H9 (cell line): Measurements from ENCODE around the gene UVSSA. TPM values are rescaled to one million over a fixed set of nuclear protein-coding genes. Genes with fewer than 3 reads are reported as not detected.

Source experiments
- DNase-seq: peaks from one replicate; pipeline ENCODE4 v3.0.0-alpha.2; 2017
- H2AFZ ChIP-seq: one replicate; pipeline ENCODE4 v1.6.1; 2013; ENCODE audit warnings: mild to moderate bottlenecking, low read length, control low read depth, moderate library complexity
- H2AK5ac ChIP-seq: 2 replicates; pipeline ENCODE4 v1.6.1; 2013; ENCODE audit warnings: low read length, control low read depth, mixed read lengths; ENCODE audit not compliant: insufficient read length
- H2BK120ac ChIP-seq: one replicate; pipeline ENCODE4 v1.6.1; 2013; ENCODE audit warnings: low read depth, mild to moderate bottlenecking, low read length, control low read depth, inconsistent platforms; ENCODE audit not compliant: poor library complexity, severe bottlenecking
- H2BK12ac ChIP-seq: 2 replicates; pipeline ENCODE4 v1.6.1; 2013; ENCODE audit warnings: low read length, control low read depth, mixed read lengths, low read depth; ENCODE audit not compliant: insufficient read length
- H2BK15ac ChIP-seq: 2 replicates; pipeline ENCODE4 v1.6.1; 2013; ENCODE audit warnings: low read depth, low read length, control low read depth
- H2BK20ac ChIP-seq: one replicate; pipeline ENCODE4 v1.6.1; 2013; ENCODE audit warnings: low read depth, mild to moderate bottlenecking, low read length, control low read depth, inconsistent platforms; ENCODE audit not compliant: poor library complexity, severe bottlenecking
- H2BK5ac ChIP-seq: 2 replicates; pipeline ENCODE4 v1.6.1; 2013; ENCODE audit warnings: low read length, control low read depth, mixed read lengths; ENCODE audit not compliant: insufficient read length
- H3K14ac ChIP-seq: 2 replicates; pipeline ENCODE4 v1.6.1; 2013; ENCODE audit warnings: low read length, control low read depth; ENCODE audit not compliant: insufficient read depth
- H3K18ac ChIP-seq: 2 replicates; pipeline ENCODE4 v1.6.1; 2013; ENCODE audit warnings: low read depth, mild to moderate bottlenecking, mixed read lengths, low read length, control low read depth; ENCODE audit not compliant: insufficient read length
- H3K23ac ChIP-seq: 2 replicates; pipeline ENCODE4 v1.6.1; 2013; ENCODE audit warnings: low read length, control low read depth, mixed read lengths, low read depth; ENCODE audit not compliant: insufficient read length
- H3K23me2 ChIP-seq: 2 replicates; pipeline ENCODE4 v1.6.1; 2013; ENCODE audit warnings: low read depth, mild to moderate bottlenecking, mixed read lengths, low read length, control low read depth; ENCODE audit not compliant: insufficient read length, poor library complexity, severe bottlenecking
- H3K27ac ChIP-seq: 2 replicates; pipeline ENCODE4 v1.5.1; 2013; ENCODE audit warnings: low read length, control low read depth, mixed read lengths, low read depth; ENCODE audit not compliant: insufficient read length
- H3K27me3 ChIP-seq: 2 replicates; pipeline ENCODE4 v1.6.1; 2013; ENCODE audit warnings: low read length, control low read depth, inconsistent platforms; ENCODE audit not compliant: insufficient read depth
- H3K4ac ChIP-seq: 2 replicates; pipeline ENCODE4 v1.6.1; 2013; ENCODE audit warnings: low read depth, mild to moderate bottlenecking, control low read depth, inconsistent platforms, low read length, moderate library complexity
- H3K4me1 ChIP-seq: 2 replicates; pipeline ENCODE4 v1.6.1; 2013; ENCODE audit warnings: low read length, control low read depth, inconsistent platforms; ENCODE audit not compliant: insufficient read depth
- H3K4me2 ChIP-seq: 2 replicates; pipeline ENCODE4 v1.6.1; 2013; ENCODE audit warnings: low read length, control low read depth, mixed read lengths; ENCODE audit not compliant: insufficient read length, insufficient read depth
- H3K56ac ChIP-seq: 2 replicates; pipeline ENCODE4 v1.6.1; 2013; ENCODE audit warnings: low read depth, mild to moderate bottlenecking, mixed read lengths, low read length, control low read depth; ENCODE audit not compliant: insufficient read length
- H3K79me1 ChIP-seq: 2 replicates; pipeline ENCODE4 v1.6.1; 2013; ENCODE audit warnings: low read depth, mild to moderate bottlenecking, moderate library complexity, low read length, control low read depth, inconsistent platforms; ENCODE audit not compliant: insufficient read depth, poor library complexity, severe bottlenecking
- H3K79me2 ChIP-seq: 2 replicates; pipeline ENCODE4 v1.6.1; 2013; ENCODE audit warnings: low read length, control low read depth, inconsistent platforms; ENCODE audit not compliant: insufficient read depth
- H3K9ac ChIP-seq: 2 replicates; pipeline ENCODE4 v1.6.1; 2013; ENCODE audit warnings: low read length, control low read depth, mixed read lengths; ENCODE audit not compliant: insufficient read length; ENCODE audit errors: extremely low read depth
- H3K9me3 ChIP-seq: one replicate; pipeline ENCODE4 v1.6.1; 2013; ENCODE audit warnings: low read depth, low read length, inconsistent platforms; ENCODE audit not compliant: control insufficient read depth
- H3T11ph ChIP-seq: one replicate; pipeline ENCODE4 v1.6.1; 2013; ENCODE audit warnings: mild to moderate bottlenecking, low read length, control low read depth, inconsistent platforms
- H4K20me1 ChIP-seq: one replicate; pipeline ENCODE4 v1.6.1; 2013; ENCODE audit not compliant: control insufficient read depth, insufficient read length, insufficient read depth
- H4K5ac ChIP-seq: 2 replicates; pipeline ENCODE4 v1.6.1; 2013; ENCODE audit warnings: low read depth, mild to moderate bottlenecking, mixed read lengths, low read length, control low read depth; ENCODE audit not compliant: insufficient read length
- H4K8ac ChIP-seq: replicated peaks from 2 replicates; pipeline ENCODE4 v1.6.1; 2013; ENCODE audit warnings: low read length, control low read depth, mixed read lengths, low read depth; ENCODE audit not compliant: insufficient read length
- H4K91ac ChIP-seq: 2 replicates; pipeline ENCODE4 v1.6.1; 2013; ENCODE audit warnings: low read depth, mild to moderate bottlenecking, moderate library complexity, mixed read lengths, low read length, control low read depth; ENCODE audit not compliant: insufficient read length
- H3K27ac Mint-ChIP-seq, 3 experiments: 2 replicates in 2 of 3; 3 replicates in 1 of 3; pipeline ENCODE4 v1.8.0; 2020 to 2021; ENCODE audit warnings: mixed read lengths in 3 of 3, mild to moderate bottlenecking in 1 of 3, moderate library complexity in 1 of 3
- H3K27me3 Mint-ChIP-seq: 2 replicates; pipeline ENCODE4 v1.8.0; 2021; ENCODE audit warnings: low read depth, mild to moderate bottlenecking, moderate library complexity, mixed read lengths
- H3K36me3 Mint-ChIP-seq, 3 experiments: 2 replicates in 2 of 3; 3 replicates in 1 of 3; pipeline ENCODE4 v1.8.0; 2020 to 2021; ENCODE audit warnings: low read depth in 3 of 3, mixed read lengths in 3 of 3; ENCODE audit not compliant: insufficient read depth in 1 of 3
- H3K4me1 Mint-ChIP-seq, 2 experiments: 2 replicates each; pipeline ENCODE4 v1.8.0; 2020; ENCODE audit warnings: mixed read lengths in 2 of 2
- H3K4me3 Mint-ChIP-seq, 2 experiments: 2 replicates in 1 of 2; 3 replicates in 1 of 2; pipeline ENCODE4 v1.8.0; 2020 to 2021; ENCODE audit warnings: mild to moderate bottlenecking in 2 of 2, mixed read lengths in 2 of 2, moderate library complexity in 1 of 2
- H3K9me3 Mint-ChIP-seq, 2 experiments: 2 replicates in 1 of 2; 3 replicates in 1 of 2; pipeline ENCODE4 v1.8.0; 2020; ENCODE audit warnings: mild to moderate bottlenecking in 2 of 2, mixed read lengths in 2 of 2, moderate library complexity in 1 of 2
- CTCF ChIP-seq: fragments of 200-600 bp; sonication (generic); conservative IDR thresholded peaks from 3 replicates; pipeline ENCODE4 v1.8.0; 2021; ENCODE audit warnings: antibody characterized with exemption, mild to moderate bottlenecking
- WGBS: extraction: QIAGEN DNeasy Blood & Tissue Kit; methylation state at CpG from one replicate; pipeline ENCODE4 v1.1.7; 2013; ENCODE audit warnings: missing lambda C conversion rate, low lambda C conversion rate, mixed read lengths; ENCODE audit not compliant: insufficient read length; ENCODE audit errors: extremely low coverage; 5-methylcytosine and 5-hydroxymethylcytosine counted together
- total RNA-seq: library from RNA; stranded (reverse); gene quantifications from 2 replicates; pipeline ENCODE4 v1.2.1, GENCODE V29; 2021

UVSSA gene
- total RNA-seq, 1 experiment from 2014 or later, result 15.9 TPM

GRCh38 chr4:1360423-1361283, 13.6 kb downstream of the UVSSA start:
- no peak for TF ChIP-seq CTCF

More at GRCh38 chr4:1360423-1361283, 13.6 kb downstream of the UVSSA start:
- Mint-ChIP-seq H3K27me3 (no peaks in the 10 kb centered on the region), H3K9me3 (no peaks in the 10 kb centered on the region), H3K36me3 (peaks cover 0 to 18% (median 14%) of the 10 kb centered on the region in 3 experiments; a peak in 6 of 7 replicates), H3K27ac (no peak overlapping the region), H3K4me1 (0 out of 4 replicates have a peak, but pooled peaks cover 0 to 2% of the 10 kb centered on the region in 2 experiments), H3K4me3 (0 out of 5 replicates have a peak overlapping the region, but pooled peaks of 1 of the 2 experiments have one; percentile 31)
- no peak overlapping the region for H2BK20ac ChIP-seq
- no peaks in the 10 kb centered on the region for H3K9me3 ChIP-seq
- WGBS, result no CpG with 5 or more reads among the region's 29 CpGs
- H3K4me2 ChIP-seq, result no peak overlapping the region
- no peak overlapping the region for H4K5ac ChIP-seq
- no peak overlapping the region for H4K8ac ChIP-seq
- no peak overlapping the region for H3K9ac ChIP-seq
- H2AFZ ChIP-seq, result no peak overlapping the region
- no peak overlapping the region for H3K27ac ChIP-seq
- no peak overlapping the region for H2BK15ac ChIP-seq
- no peaks in the 10 kb centered on the region for H3K27me3 ChIP-seq
- H2AK5ac ChIP-seq, result no peak overlapping the region
- no peak overlapping the region for H3K18ac ChIP-seq
- H3K56ac ChIP-seq, result no peak overlapping the region
- no peaks in the 10 kb centered on the region for H3K23me2 ChIP-seq
- no peak overlapping the region for H4K91ac ChIP-seq
- no peak overlapping the region for H2BK12ac ChIP-seq
- H3T11ph ChIP-seq, result no peak overlapping the region
- H3K79me2 ChIP-seq, result no peaks in the 10 kb centered on the region
- no peaks in the 10 kb centered on the region for H3K79me1 ChIP-seq
- no peak overlapping the region for H3K23ac ChIP-seq
- H3K4ac ChIP-seq, result no peak overlapping the region
- no peak for DNase-seq
- no peaks in the 10 kb centered on the region for H4K20me1 ChIP-seq
- H3K14ac ChIP-seq, result no peak overlapping the region
- no peak overlapping the region for H2BK120ac ChIP-seq
- H3K4me1 ChIP-seq, result no peaks in the 10 kb centered on the region
- H2BK5ac ChIP-seq, result no peak overlapping the region
